HG03097 (cell line): ENCODE data around the gene GNGT2.
"Not testable (repeated sequence)": the region's sequence is repeated elsewhere in the genome, so short reads cannot be mapped to it uniquely, and the experiment has no call there.

Experiments
- ATAC-seq: cut with Tn5 transposase; IDR thresholded peaks from one replicate; pipeline ENCODE4 v1.9.1; 2021; ENCODE audit not compliant: unreplicated experiment, low FRiP score

The GNGT2 gene

GRCh38 chr17:49213399-49213798 is 3.0 kb upstream of the GNGT2 start:
- ATAC-seq, result no peak

- no peak for ATAC-seq
Measured at GRCh38 chr17:49209061-49209571, 1.3 kb downstream of the GNGT2 start.

GRCh38 chr17:49204516-49204915 is 5.9 kb downstream of the GNGT2 start:
- ATAC-seq, result no peak

GRCh38 chr17:49203796-49204195 is 6.6 kb downstream of the GNGT2 start:
- ATAC-seq, result no peak

GRCh38 chr17:49201481-49201927 is 8.9 kb downstream of the GNGT2 start:
- ATAC-seq, result no peak

- no peak for ATAC-seq
Measured at GRCh38 chr17:49200423-49201083, 9.8 kb downstream of the GNGT2 start.

- ATAC-seq, result no peak
Measured at GRCh38 chr17:49198211-49198610, 12.2 kb downstream of the GNGT2 start.

- ATAC-seq, result no peak
Measured at GRCh38 chr17:49197346-49197998, 12.9 kb downstream of the GNGT2 start.

- ATAC-seq, result no peak
Measured at GRCh38 chr17:49196520-49196919, 13.9 kb downstream of the GNGT2 start.

- ATAC-seq, result no peak
Measured at GRCh38 chr17:49195751-49196150, 14.6 kb downstream of the GNGT2 start.

GRCh38 chr17:49194297-49194607 is 16.1 kb downstream of the GNGT2 start:
- no peak for ATAC-seq

GRCh38 chr17:49193513-49194296 is 16.7 kb downstream of the GNGT2 start:
- ATAC-seq, result no peak

- ATAC-seq, result peak; percentile 46
Measured at GRCh38 chr17:49191917-49192741, 18.2 kb downstream of the GNGT2 start.

GRCh38 chr17:49191409-49191916 is 18.9 kb downstream of the GNGT2 start:
- peak; percentile 4 for ATAC-seq

GRCh38 chr17:49190932-49191331 is 19.4 kb downstream of the GNGT2 start:
- ATAC-seq, result no peak

GRCh38 chr17:49187301-49187700 is 23.1 kb downstream of the GNGT2 start:
- no peak for ATAC-seq

GRCh38 chr17:49185381-49185780 is 25.0 kb downstream of the GNGT2 start:
- ATAC-seq, result not testable (repeated sequence)

- not testable (repeated sequence) for ATAC-seq
Measured at GRCh38 chr17:49184522-49184921, 25.9 kb downstream of the GNGT2 start.

- no peak for ATAC-seq
Measured at GRCh38 chr17:49183801-49184200, 26.6 kb downstream of the GNGT2 start.

- ATAC-seq, result no peak
Measured at GRCh38 chr17:49183341-49183740, 27.0 kb downstream of the GNGT2 start.
